HFFc6 (cell line): Measurements from ENCODE around the gene CADM4. TPM values are rescaled to one million over a fixed set of nuclear protein-coding genes. Genes with fewer than 3 reads are reported as not detected.
A peak's percentile ranks its signal among the peaks of the same experiment; 100 is the strongest.

ENCODE experiments used
- DNase-seq: peaks from one replicate; pipeline ENCODE4 v3.0.0-alpha.2; 2018
- H3K27ac Mint-ChIP-seq: 2 replicates; pipeline ENCODE4 v1.8.0; 2020; ENCODE audit warnings: mild to moderate bottlenecking, mixed read lengths
- H3K27me3 Mint-ChIP-seq: 2 replicates; pipeline ENCODE4 v1.8.0; 2021; ENCODE audit warnings: mild to moderate bottlenecking, moderate library complexity, mixed read lengths; ENCODE audit not compliant: insufficient read depth
- H3K36me3 Mint-ChIP-seq: 2 replicates; pipeline ENCODE4 v1.8.0; 2021; ENCODE audit warnings: low read depth, mixed read lengths
- H3K4me1 Mint-ChIP-seq: 2 replicates; pipeline ENCODE4 v1.8.0; 2020; ENCODE audit warnings: low read depth, mixed read lengths
- H3K4me3 Mint-ChIP-seq: 2 replicates; pipeline ENCODE4 v1.8.0; 2020; ENCODE audit warnings: mild to moderate bottlenecking, moderate library complexity, mixed read lengths
- H3K9me3 Mint-ChIP-seq: 2 replicates; pipeline ENCODE4 v1.8.0; 2020; ENCODE audit warnings: mild to moderate bottlenecking, mixed read lengths
- CTCF ChIP-seq: fragments of 200-600 bp; sonication (generic); IDR thresholded peaks from 2 replicates; pipeline ENCODE4 v1.5.0; 2021; ENCODE audit warnings: antibody characterized with exemption, mild to moderate bottlenecking
- total RNA-seq, 6 experiments: library from RNA; stranded (reverse); fragmentation: NEBNext Ultra II Directional; extraction: Animal tissue kit (Norgen Biotek cat#: 25700); gene quantifications; 2 replicates in 1 of 6; 3 replicates in 5 of 6; pipeline ENCODE4 v1.2.3, GENCODE V29; 2021

CADM4 gene
- total RNA-seq, 6 experiments from 2014 or later = 0.43 to 1.3 (median 0.82) TPM

GRCh38 chr19:43668406-43669109, 28.9 kb upstream of the CADM4 start:
- no peaks in the 10 kb centered on the region; the same call in none of the 2 replicates for H3K27me3 Mint-ChIP-seq
- TF ChIP-seq CTCF = no peak
- peaks cover 31% of the 10 kb centered on the region for H3K4me1 Mint-ChIP-seq
- H3K9me3 Mint-ChIP-seq = no peaks in the 10 kb centered on the region
- H3K4me3 Mint-ChIP-seq = peak overlapping the region; percentile 97
- H3K36me3 Mint-ChIP-seq = peaks cover 34% of the 10 kb centered on the region
- peak; percentile 99 for DNase-seq
- H3K27ac Mint-ChIP-seq = peak overlapping the region; percentile 95

- no peaks in the 10 kb centered on the region; the same call in none of the 2 replicates for H3K27me3 Mint-ChIP-seq
- H3K4me1 Mint-ChIP-seq = peaks cover 31% of the 10 kb centered on the region
- no peaks in the 10 kb centered on the region for H3K9me3 Mint-ChIP-seq
- H3K36me3 Mint-ChIP-seq = peaks cover 39% of the 10 kb centered on the region
- TF ChIP-seq CTCF = no peak
- H3K27ac Mint-ChIP-seq = peak overlapping the region; percentile 95
- peak overlapping the region; percentile 97 for H3K4me3 Mint-ChIP-seq
- DNase-seq = no peak
These were observed 28.3 kb upstream of the CADM4 start for GRCh38 chr19:43667876-43668405.

- Mint-ChIP-seq H3K4me1 (peaks cover 28% of the 10 kb centered on the region), H3K27ac (peak overlapping the region; percentile 95), H3K27me3 (no peaks in the 10 kb centered on the region; the same call in none of the 2 replicates), H3K9me3 (no peaks in the 10 kb centered on the region), H3K36me3 (peaks cover 46% of the 10 kb centered on the region), H3K4me3 (peak overlapping the region; percentile 97)
- no peak for DNase-seq
- no peak for TF ChIP-seq CTCF
These were observed 27.7 kb upstream of the CADM4 start for GRCh38 chr19:43667126-43667875.

- no peak for DNase-seq
- Mint-ChIP-seq H3K4me1 (peaks cover 16% of the 10 kb centered on the region), H3K27ac (no peak overlapping the region), H3K4me3 (no peak overlapping the region), H3K9me3 (no peaks in the 10 kb centered on the region), H3K27me3 (no peaks in the 10 kb centered on the region; the same call in none of the 2 replicates), H3K36me3 (peaks cover 65% of the 10 kb centered on the region)
- TF ChIP-seq CTCF = no peak
These were observed 24.4 kb upstream of the CADM4 start for GRCh38 chr19:43664018-43664417.

- Mint-ChIP-seq H3K4me3 (no peak overlapping the region), H3K4me1 (peaks cover 8% of the 10 kb centered on the region), H3K36me3 (peaks cover 72% of the 10 kb centered on the region), H3K27ac (0 out of 2 replicates have a peak overlapping the region, but pooled peaks have one; percentile 12), H3K27me3 (no peaks in the 10 kb centered on the region; the same call in none of the 2 replicates), H3K9me3 (no peaks in the 10 kb centered on the region)
- no peak for DNase-seq
- peak; percentile 70 for TF ChIP-seq CTCF
These were observed 22.8 kb upstream of the CADM4 start for GRCh38 chr19:43662487-43662886.
